Muscle of back (tissue), 13 donors: ENCODE data around the gene LYPD3. TPM values are rescaled to one million over a fixed set of nuclear protein-coding genes. Genes with fewer than 3 reads are reported as not detected.
"Not testable (repeated sequence)": the region's sequence is repeated elsewhere in the genome, so short reads cannot be mapped to it uniquely, and the experiment has no call there.

Source experiments
- DNase-seq, 3 donors: peaks; one replicate each; pipeline versions ENCODE4 v3.0.0 to v3.0.0-alpha.2; 2013
- long read RNA-seq, 9 donors: transcript quantifications; one replicate each; lab custom pipeline, GENCODE V29; 2026
- polyA plus RNA-seq, 10 donors: library from polyadenylated mRNA; unstranded; fragments of 120-200 nt; gene quantifications; one replicate each; pipeline ENCODE4 v1.2.1, GENCODE V29; 2013; ENCODE audit not compliant: insufficient read length in 10 of 10

Gene LYPD3
- 10 to 100 TPM in 2 of 10 donors, under 1 TPM in 8; 0.15 to 17.0 (median 0.58) TPM for polyA plus RNA-seq
- long read RNA-seq, donor 1: 0 reads
- long read RNA-seq, donor 2: 0 reads
- long read RNA-seq, donor 3: 0 reads
- long read RNA-seq, donor 4: 0 reads
- long read RNA-seq, donor 5: 0 reads
- long read RNA-seq, donor 6, partial matches to known transcripts: 0 of 1 reads
- long read RNA-seq, donor 6, other reads (novel, unspliced or antisense): 0 of 1 reads
- long read RNA-seq, donor 7: 0 reads
- long read RNA-seq, donor 8, transcript LYPD3-201 (5 exons, 1,694 nt): major isoform, 5 of 7 reads
- long read RNA-seq, donor 8, partial matches to known transcripts: 0 of 7 reads
- long read RNA-seq, donor 8, other reads (novel, unspliced or antisense): 0 of 7 reads
- long read RNA-seq, donor 9: 0 reads

DNA sequence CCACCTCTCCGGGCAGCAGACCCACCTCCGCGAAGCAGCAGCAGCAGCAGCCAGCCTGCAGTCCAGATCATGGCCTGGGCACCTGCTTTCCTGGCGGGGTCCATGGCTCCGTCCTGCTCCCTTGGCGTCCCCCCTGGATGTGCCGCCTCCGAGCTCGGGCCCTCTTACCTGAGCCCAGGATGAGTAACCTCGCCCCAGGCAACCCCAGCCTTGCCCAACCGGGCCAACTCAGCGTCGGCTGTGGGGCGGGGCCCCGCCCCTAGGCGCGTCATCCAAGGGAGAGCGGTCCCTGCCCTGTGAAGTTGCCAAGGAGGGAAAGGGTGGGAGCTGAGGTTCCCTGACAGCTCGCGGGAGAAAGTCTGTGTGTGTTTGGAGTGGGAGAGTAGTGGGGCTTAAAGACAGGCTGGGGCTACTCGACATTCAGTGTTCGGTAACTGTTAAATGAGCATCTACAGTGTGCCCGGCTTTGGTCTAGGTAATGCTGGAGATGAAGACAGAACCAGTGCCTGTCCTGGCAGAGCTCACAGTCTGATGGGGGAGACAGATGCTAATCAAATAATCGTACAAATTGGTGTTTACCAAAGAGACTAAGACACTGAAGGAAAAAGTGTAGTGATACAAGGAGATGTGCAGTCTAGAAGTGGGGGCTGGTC lies at the start of gene LYPD3:
LYPD3 (minus strand) TSS at position 141 of the 653 bp plus-strand sequence; CDS start at position 104, 37 bp downstream.
- DNase-seq: no peak

DNA sequence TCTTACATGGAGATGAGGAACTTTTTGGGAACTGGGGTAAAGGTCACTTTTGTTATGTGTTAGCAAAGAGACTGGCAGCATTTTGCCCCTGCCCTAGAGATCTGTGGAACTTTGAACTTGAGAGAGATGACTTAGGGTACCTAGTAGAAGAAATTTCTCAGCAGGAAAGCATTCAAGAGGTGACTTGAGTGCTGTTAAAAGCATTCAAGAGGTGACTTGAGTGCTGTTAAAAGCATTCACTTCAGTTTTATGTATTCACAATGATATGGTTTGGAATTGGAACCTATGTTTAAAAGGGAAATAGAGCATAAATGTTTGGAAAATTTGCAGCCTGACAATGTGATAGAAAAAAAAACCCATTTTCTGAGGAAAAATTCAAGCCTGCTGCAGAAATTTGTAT lies 47.0 kb upstream of the LYPD3 start:
- not testable (repeated sequence) for DNase-seq

DNA sequence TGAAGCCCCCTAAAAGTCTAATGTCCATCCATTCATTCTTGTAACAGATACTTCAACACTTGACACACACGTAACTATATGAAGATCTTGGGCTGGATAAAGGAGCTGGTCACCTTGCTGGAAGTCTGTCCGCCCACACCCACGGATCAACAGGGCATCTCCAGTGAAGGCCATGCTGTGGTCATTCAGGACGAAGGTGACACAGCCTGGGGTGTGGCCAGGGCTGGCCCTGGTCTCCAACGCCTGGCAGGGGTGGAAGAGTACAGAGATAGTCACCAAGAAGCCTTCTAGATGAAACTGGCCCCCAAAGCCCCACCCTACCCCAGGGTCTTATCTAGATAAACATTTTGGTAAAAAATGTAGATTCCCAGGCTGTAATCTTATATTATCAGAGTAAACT lies 45.9 kb upstream of the LYPD3 start:
- DNase-seq: no peak

DNA sequence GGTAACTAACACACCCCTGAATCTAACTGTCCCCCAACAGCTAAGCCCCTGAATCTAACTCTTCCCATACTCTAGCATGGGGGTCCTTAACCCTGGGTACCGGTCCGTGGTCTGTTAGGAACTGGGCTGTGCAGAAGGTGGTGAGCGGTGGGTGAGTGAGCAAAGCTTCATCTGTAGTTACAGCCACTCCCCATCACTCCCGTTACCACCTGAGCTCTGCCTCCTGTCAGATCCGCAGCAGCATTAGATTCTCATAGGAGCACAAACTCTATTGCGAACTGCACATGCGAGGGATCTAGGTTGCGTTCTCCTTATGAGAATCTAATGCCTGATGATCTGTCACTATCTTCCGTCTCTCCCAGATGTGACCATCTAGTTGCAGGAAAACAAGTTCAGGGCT lies 45.3 kb upstream of the LYPD3 start:
- DNase-seq: no peak

DNA sequence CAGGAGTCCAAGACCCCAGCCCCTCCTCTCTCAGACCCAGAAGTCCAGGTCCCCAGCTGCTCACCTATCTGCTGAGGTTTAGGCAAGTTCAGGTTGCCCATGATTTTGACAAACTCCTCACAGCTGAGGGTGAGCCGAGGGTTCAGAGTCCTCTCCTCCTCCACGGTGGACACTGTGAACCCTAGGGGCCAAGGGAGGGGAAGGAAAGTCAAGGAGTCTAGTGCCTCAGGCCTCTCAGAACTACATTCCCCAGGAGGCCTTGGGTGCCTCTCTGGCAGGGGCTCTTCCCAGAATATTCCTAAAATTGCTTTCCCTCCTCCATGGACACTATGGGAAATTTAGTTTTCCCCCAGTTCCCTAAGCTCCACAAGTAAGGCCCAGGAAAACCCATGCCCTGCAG lies 42.5 kb upstream of the LYPD3 start:
- DNase-seq: no peak

DNA sequence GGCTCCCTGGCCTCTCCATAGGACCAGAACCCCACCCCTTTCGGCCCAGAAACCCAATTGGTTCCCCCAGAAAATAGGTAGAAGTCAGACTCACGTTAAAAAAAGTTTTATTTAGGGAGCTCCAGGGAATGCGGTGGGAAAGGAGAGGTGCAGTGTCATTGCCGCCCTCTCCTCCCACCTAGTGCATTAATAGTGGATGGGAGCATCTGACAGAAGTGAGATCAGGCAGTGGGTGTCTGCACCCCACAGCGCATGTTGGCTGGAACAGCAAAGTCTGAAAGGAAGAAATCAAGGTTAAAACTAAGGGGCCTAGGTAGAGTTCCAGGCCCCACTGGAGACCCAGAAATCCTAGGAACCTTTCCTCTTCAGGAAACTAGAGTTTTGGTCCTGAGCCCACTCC lies 41.2 kb upstream of the LYPD3 start:
- no peak for DNase-seq

DNA sequence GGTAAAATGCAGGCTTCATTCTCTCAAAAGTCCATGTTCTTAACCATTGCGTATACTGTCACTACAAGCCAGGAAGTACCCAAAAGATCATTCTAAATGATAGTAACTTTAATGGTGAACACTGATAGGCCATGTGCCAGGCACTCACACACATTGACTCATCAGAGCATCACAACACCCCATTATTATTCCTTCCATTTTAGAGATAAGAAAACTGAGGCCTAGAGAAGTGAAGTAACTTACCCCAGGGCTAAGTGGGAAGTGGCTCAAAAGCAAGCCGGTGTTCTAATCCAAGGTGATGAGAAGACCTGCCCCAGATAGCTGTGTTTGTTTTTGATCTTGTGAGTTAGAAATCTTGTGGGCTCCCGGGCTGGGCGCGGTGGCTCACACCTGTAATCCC lies 40.5 kb upstream of the LYPD3 start:
- no peak for DNase-seq

DNA sequence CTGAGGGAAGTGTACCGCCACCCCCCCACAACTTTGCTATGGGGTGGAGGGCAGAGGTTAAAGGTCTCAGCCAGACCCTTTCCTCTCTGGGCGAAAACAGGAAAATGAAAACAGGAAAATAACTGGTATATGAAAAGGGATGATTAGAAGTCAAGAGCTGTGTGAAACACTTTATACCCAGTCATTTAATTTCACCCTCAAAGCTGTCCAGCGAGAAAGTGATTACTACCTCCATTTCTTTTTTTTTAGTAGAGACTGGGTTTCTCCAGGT lies 39.7 kb upstream of the LYPD3 start:
- no peak for DNase-seq

DNA sequence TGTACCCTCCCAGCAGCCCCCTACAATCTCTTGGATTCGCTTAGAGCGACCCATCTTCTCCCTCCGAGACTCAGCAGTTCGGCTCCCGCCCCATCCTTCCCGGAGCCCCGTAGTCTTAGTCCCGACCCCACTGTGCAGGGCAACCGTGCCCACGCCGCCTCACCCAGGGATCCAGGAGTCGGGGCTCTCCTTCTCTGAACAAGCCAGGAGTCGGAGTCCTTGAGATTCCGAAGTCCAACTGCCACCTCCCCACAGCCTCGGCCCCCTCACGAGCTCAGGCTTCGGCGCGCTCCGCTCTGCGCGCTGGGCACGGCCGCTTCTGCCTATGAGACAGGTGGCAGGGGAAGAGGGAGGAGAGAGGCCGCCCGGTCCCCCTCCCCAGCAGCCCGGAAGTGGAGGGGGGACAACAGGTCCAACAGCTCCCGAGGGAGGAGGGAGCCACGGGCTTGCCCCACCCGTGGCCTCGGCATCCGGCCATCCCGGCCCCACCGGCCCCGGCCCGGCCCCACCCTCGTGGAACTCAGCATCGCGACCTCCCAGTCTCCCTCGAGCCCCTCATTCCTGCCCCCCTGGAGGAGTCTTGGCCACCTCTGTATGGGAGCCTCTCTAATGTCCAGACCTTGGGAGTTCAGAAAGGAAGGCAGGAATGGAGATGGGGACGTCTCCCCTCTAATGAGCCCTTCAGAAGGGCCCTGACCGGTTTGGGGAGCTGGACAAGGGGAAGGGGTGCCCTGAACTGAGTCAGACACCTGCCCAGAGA lies 39.2 kb upstream of the LYPD3 start, which contains the start of gene PHLDB3:
PHLDB3 (minus strand) TSS at position 321 of the 760 bp plus-strand sequence. CDS start 628 bp downstream, outside the sequence.
- DNase-seq: peak in 1 of 3 donors; percentile 30

DNA sequence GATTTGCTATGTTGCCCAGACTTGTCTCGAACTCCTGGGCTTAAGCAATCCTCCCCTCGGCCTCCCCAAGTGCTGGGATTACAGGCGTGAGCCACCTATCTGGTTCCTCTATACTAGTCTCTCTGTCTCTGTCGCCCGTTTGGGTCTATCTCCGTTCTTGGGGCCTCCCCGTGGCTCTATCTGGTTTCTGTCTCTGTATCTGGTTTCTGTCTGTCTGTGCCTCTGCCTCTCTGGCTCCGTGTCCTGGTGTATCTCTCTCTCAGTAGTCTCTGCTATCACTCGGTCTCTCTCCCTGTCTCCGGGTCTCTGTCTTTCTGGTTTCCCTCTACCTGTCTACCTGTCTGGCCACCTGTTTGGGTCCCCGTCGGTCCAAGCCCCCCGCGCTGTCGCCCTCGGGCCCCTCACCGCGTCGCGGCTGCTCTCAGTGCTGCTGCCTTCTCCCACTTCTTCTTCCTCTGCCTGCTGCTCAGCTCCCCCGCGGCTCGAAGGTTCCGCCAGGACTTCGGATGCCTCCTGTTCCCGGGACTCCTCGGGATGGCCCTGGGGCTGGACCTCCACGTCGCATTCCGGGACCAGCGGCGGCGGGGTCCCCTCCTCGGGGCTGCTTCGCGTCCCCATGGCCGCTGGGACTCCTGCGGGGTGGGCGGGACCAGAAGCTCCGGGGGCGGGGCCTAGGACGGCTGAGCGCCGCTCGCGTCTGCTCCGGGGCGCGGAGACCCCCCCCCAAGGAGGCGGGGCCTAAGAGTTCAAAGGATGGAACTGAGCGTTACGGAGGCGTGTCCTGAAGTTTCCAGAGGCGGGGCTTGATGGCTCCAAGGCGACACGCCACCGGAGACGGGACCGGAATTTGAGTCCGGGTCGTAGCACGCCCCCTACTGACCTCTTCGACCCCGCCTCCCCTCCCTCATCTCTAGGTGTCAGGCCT lies 38.4 kb upstream of the LYPD3 start:
- peak; percentile 88 to 96 (median 92) for DNase-seq

DNA sequence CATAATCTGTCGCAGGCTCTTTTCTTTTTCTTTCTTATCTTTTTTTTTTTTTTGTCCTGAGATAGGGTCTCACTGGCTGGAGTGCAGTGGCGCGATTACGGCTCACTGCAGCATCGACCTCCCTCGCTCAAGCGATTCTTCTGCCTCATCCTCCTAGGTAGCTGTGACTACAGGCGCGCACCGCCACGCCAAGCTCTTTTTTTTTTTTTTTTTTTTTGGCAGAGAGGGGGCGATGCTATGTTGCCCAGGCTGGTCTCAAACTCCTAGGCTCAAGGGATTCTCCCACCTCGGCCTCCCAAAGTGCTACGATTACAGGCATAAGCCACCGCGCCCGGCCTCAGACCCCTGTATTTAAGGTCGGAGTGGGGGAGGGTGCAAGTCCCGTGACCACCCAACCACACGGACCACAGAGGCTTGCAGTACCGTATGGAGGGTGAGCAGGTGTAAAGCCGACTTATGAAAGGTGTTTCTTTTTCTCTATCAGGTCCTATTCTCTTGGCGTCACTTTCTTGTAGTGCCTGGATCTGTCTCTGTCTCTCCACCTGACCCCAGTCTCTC lies 37.1 kb upstream of the LYPD3 start:
- DNase-seq: no peak

DNA sequence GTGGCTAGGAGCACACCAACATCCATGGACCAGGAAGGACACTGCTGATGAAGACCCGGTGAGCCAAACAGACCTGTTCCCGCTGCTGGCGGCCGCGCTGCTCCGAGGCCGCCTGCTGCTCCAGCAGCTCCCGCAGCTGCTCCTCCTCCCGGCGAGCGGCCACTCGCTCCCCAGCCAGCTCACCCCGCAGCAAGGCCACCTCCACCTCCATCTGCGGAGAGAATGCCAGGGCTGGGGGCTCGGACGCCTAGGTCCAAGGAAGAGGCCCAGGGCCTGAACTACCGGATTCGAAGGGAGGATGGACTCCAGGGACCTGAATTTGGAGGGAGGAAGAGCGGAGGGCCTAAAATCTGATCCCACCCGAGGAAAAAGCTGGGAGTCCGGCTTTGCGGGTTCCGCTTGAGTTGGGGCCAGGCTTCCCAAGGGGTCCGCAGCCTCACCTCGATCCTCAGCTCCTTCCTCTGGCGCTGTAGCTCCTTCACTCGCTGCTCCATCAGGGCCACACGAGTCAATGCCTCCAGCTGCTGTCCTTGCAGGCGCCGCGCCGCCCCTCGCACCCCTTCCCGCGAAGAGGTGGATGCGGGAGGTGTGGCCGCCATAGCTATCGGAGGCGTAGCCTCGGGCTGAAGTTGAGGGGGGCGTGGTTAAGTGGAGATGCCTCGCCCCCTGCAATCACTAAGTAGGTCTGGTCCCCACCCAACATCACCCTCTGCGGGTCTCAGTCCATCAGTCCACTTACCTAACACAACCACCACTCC lies 36.4 kb upstream of the LYPD3 start:
- DNase-seq: peak in 1 of 3 donors; percentile 38

DNA sequence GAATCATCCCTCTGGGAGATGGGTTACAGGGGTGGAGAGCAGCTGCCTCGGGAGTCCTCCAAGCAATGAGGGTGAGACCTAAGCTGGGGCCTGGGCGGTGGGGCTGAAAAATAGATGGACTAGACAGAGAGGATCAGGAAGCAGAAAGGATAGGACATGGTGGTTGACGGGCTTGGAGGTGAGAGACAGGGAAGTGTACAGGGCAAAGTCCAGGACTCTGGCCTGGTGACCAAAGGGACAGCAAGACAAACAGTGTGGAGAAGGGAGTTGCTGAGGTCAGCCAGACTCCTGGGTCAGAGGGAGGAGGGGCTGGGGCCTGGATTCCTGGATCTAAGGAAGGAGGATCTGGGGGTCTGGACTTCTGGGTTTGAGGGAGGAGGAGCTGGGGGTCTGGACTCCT lies 33.6 kb upstream of the LYPD3 start:
- DNase-seq: no peak

DNA sequence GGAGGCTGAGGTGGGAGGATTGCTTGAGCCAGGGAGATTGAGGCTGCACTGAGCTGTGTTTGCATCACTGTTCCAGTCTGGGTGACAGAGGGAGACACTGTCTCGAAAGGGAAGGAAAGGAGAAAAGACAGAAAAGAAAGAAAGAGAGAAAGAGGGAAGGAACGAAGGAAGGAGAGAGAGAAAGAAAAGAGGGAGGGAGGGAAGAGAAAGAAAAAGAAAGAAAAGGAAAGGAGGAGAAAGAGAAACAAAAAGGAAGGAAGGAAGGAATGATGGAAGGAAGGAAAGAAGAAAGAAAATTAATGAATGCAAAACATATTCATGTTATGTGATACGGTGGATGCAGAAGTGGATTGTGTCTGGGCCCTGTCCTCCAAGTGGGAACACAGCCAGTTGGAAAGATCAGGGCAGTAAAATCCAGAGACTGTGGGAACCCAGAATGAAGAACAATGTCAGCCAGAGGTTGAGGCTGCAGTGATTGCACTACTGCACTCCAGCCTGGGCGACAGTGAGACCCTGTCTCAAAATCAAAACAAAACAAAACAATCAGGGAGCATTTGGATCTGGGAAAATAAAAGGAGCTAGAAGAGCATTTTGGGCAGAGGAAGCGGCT lies 32.9 kb upstream of the LYPD3 start:
- peak; percentile 49 to 87 (median 72) for DNase-seq

DNA sequence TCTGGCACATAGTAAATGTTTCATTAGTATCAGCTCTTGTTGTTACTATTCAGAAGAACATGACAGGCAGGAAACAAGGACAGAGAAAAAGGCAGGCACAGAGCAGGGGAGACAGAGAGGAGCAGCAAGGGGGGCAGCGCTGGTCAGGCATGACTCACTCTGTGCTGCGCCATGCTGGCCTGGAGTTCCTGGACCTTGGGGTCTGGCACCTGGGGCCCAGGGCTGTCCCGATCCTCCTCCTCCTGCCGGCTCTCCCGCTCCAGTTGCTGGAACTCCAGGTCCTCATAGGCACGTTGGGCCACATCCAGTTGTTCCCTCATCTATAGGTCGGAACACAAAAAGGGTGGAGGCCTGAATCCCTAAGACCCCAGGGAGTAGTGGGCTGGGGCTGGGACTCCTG lies 31.6 kb upstream of the LYPD3 start:
- DNase-seq: no peak

DNA sequence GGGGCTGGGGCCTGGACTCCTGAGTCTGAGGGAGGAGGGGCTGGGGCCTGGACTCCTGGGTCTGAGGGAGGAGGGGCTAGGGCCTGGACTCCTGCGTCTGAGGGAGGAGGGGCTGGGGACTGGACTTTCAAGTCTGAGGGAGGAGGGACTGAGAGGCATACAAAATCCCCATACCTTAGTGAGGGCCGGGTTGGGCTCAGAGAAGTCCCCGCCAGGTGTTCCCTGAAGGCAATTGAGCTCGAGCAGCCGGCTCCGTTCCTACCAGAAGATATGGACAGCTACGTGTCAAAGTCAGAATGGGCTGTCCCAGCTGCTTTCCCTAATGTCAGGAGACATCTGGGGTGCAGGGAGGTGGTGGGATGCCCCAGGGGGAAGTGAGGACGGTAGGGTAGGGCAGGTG lies 29.7 kb upstream of the LYPD3 start:
- no peak for DNase-seq

DNA sequence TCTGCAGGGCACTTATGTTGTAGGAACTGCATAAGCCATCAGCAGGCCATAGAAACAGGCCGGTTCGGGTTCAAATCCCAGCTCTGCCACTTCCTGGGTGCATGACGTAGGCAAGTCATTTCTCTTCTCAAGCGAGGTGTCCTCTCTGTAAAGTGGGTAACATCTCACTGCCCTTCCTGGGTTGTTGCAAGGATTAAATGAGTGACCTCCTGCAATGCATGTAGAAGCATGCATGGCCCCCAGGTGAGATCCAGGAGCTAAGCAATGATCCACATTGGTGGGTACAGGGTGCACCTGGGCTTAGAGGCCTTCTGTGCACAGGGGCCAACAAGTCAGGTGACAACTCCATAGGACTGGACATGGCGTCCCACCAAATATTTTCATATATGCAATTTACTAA lies 25.4 kb upstream of the LYPD3 start:
- DNase-seq: no peak

DNA sequence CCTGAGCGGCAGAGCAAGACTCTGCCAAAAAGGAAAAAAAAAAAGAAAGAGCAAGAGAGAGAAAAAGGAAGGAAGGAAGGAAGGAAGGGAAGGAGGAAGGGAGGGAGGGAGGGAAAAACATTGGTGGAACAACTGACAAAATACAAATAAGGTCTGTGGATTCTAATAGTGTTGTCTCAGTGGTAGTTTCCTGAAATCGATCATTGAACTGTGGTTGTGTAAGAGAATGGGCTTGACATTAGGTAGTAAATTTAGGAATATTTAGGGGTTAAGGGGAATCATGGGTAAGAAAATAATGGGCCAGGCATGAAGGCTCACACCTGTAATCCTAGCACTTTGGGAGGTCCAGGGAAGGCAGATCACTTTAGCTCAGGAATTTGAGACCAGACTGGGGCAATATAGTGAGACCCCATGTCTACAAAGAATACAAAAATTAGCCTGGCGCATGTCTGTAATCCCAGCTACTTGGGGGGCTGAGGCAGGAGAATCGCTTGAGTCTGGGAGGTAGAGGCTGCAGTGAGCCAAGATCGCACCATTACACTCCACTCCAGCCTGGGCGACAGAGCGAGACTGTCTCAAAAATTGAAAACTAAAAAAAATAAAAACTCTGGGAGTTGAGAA lies 24.7 kb upstream of the LYPD3 start:
- no peak for DNase-seq

DNA sequence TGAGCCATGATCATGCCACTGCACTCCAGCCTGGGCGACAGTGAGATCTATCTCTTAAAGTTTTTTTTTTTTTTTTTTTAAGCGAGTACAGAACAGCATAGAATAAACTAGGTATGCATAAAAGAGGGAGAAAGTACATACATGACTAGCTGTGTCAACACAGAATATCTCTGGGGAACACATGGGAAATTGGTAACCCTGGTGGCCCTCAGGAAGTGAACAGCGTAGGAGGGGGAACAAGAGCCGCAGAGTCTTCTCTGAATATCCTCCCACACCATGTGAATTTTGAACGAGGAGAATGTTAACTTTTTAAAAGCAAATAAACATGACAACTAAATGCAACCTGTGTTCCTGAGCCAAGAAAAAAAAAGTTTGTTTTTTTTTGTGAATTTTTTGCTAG lies 23.9 kb upstream of the LYPD3 start:
- no peak for DNase-seq

DNA sequence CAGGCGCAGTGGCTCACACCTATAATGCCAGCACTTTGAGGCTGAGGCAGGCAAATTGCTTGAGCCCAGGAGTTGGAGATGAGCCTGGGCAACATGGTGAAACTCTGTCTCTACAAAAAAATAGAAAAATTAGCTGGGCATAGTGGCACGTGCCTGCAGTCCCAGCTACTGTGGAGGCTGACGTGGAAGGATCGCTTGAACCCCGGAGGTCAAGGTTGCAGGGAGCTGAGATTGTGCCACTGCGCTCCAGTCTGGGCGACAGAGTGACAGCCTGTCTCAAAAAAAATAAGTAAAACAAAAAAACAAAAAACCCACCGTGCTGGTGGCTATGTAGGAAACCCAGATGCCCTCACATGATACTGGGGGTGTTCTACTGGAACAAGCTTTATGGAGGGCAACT lies 22.8 kb upstream of the LYPD3 start:
- no peak for DNase-seq
